ACHN (cell line): ENCODE results near the gene TMEM129.

Experiments used
- DNase-seq: peaks from one replicate; pipeline ENCODE4 v3.0.0-alpha.2; 2015
- in situ Hi-C: cut with HindIII; loops from 2 replicates; pipeline ENCODE4 v1.10.0; 2017; ENCODE audit warnings: low sequenced_read_pairs, low pct_ligation_motif_present, low pct_unique_long_range_greater_than_20kb

Gene TMEM129

DNA sequence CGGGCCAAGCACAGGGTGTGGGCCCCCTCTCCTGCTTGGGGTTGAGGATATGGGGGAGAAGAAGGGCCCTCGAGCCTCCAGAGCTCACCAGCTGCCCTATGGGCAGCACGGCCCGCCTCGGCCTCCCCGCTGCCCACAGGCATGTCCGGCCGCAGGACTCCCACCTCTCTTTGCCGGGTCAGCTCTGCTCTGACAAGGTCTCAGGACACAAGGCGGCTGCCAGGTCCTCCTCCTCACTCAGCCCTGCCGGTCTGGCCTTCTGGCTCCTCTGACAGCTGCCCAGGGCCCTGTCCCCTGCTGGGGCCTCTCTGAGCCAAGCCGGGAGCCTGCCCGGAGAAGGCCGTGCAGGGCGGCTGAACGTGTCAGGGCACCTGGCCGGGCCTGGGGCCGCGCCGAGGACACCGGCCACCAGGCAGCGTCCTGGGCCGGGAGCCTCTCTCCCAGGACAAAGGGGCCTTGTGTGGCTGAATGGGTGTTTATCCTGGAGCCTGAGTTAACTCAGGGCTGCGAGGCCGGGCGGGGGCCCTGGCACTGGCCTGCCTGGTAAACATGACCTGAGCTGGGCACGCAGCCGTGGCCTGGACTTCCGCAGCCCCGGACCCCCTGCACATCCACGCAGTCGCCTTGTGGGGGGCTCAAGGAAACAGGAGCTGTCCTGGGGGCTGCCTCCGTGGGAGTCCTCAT lies 25.9 kb upstream of the TMEM129 start:
- no peak for DNase-seq
- in situ Hi-C loops, result no loop called here

DNA sequence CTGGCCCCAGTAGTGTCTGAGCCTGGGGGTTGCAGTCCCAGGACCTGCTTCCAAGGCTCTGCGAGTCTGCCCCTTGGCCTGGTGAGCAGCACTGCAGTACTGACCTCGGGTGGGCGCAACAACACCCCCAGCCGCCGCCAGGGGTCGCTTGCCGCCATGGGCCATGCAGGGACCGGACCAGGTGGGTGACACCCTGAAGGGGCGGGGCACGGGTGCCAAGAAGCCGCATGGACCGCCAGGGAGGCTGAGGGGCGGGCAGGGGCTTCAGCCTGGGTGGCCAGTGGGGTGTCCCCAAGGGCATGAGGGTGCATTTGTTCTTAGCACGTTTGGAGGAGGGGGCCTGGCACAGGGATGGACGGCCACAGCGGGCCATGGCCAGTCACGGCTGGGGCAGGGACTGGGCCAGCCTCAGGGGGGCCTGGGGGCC lies 25.2 kb upstream of the TMEM129 start:
- no peak for DNase-seq
- in situ Hi-C loops, result no loop called here

DNA sequence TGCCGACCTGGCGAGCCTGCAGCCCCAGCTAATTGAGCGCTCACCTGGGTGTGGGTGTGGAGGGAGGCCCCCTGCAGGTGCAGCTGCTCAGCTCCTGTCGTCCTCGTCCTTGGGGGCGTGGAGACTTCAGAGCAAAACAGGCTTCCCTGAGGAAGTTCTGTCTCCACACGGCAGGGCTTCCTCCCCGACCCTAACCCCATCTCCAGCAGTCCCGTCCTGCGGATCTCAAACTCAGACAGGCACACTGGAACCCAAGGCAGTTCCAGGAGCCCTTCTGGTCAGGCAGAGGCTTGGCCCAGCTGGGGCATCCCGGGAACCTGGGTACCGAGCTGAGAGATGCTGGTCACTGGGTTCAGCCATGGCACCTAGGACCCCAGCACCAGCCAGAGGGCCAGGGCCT lies 24.6 kb upstream of the TMEM129 start:
- no peak for DNase-seq
- in situ Hi-C loops, result no loop called here

DNA sequence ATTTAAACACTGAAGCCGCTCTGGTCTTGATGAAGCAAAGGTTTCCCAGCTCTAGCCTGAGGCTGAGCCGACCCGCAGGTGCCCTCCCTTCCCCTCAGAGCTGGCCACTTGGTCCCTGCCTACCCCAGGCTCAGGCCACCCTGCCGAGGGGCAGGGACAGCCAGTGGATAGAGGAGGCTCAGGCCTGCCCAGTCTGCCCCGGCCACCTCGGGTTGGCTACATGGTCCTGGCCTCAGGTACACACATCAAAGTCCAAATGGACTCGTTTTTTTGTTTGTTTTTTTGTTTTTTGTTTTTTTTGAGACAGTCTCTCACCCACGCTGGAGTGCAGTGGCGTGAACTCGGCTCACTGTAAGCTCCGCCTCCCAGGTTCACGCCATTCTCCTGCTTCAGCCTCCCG lies 24.0 kb upstream of the TMEM129 start:
- no peak for DNase-seq
- in situ Hi-C loops, result no loop called here

DNA sequence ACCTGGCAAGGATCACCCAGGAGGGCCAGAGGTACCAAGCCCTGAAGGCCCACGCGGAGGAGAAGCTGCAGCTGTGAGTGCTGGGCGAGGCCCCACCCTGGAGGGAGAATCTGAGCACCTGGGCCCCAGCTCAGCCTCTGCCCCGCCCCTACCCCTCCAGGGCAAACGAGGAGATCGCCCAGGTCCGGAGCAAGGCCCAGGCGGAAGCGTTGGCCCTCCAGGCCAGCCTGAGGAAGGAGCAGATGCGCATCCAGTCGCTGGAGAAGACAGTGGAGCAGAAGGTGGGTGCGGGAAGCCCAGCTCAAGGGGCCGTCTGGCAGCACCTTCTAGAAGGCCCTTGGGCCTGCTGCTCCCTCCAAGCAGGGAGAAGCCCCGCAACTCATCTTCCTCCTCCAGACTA lies 23.4 kb upstream of the TMEM129 start:
- in situ Hi-C loops, result no loop called here
- DNase-seq, result no peak

DNA sequence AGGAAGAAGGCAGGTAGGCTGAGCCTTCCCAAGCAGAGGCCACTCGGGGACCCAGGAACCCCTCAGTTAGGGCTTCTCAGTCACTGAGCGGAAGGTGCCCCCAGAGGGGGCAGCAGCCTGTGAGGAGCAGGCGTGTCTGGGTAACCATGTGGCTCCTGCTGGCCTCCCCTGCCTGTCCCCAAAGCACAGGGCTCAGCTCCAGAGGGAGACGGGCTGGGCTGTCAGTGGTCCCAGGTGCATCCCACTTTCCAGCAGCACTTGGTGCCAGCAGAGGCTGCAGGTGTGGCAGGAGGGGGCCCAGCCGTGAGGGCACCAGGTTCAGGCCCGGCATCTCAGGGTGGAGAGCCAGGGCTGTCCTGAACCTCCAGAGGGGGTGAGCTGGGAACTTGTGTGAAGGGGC lies 22.9 kb upstream of the TMEM129 start:
- in situ Hi-C loops, result no loop called here

DNA sequence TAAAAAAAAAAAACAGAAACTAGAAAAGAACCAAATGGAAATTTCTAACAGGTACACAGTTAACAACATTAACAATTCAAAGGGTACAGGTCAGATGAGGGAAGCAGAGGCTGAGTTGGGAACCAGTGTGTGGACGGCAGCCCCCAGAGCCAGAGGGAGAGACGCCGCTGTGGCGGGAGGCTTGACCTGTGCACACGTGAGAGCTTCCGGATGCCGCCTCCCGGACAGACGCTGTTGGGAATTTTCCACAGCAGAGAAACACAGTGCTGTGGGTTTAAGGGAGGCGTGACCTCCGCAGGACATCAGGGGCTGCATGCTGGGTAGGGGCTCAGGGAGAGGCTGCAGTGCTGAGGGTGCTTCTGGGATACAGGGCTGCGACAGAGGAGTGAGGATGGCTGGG lies 22.4 kb upstream of the TMEM129 start:
- no peak for DNase-seq
- in situ Hi-C loops, result no loop called here

More for the DNA sequence above, 22.9 kb upstream of the TMEM129 start:
- no peak for DNase-seq

DNA sequence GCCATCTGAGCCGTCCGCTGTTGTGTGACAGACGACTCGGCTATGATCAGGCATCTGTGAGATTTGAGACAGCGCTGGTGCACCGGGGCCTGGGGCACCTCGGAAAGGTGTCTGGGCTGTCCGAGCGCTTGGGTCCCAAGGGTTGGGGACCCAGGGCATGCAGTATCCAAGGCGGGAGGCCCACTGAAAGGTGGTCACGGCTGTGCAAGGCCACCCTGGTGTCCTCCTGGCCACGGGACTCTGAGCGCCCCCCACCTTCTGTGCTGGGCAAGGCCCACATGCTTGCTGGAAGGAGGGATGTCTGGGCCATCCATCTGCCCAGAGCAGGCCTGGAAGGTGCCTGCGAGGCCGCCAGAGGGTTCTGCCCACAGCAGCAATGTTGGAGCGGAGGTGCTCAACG lies 20.1 kb upstream of the TMEM129 start:
- DNase-seq, result no peak
- in situ Hi-C loops, result no loop called here

DNA sequence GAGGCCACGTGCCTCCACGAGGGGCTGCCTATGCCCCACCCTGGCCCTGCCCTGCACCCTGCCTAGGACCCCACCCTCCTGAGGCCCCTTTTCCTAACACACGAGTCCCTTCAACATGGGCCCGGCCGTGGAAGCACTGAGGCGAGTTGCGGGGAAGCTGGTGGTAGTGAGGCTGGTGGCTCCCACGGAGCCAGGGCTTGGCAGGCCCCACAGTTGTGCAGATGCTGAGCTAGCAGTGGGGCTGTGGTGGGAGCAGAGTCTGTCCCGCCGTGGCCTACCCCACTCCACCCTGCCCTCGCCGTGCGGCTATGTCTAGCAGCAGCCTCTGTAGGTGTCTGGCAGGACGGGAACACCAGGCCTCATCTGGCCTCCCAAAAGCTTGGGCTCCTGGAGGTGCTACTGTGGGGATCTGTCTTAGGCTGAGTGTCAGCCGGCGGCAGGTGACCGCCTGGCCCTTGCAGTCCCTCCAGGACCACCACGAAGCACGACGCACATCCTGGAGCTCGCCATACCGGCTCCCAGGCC lies 19.0 kb upstream of the TMEM129 start:
- in situ Hi-C loops, result no loop called here
- DNase-seq, result no peak

DNA sequence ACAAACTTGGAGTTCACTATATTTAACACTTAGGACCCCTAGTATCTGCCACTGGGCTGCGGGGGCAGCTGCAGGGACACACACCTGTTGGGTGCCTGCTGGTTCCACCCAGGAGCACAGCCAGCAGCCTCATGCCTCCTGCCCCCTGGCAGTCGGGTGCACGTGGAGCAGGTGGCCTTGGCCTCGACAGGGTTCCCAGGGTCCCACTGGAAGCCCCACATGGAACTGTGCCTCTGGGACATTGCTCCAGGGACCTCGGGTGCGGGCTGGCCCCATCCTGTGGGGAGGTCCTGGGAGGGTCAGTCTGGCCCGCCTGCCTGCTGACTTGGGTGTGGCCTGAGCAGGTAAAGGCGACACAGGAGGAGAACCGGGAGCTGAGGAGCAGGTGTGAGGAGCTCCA lies 18.2 kb upstream of the TMEM129 start:
- in situ Hi-C loops, result no loop called here
- DNase-seq, result no peak

DNA sequence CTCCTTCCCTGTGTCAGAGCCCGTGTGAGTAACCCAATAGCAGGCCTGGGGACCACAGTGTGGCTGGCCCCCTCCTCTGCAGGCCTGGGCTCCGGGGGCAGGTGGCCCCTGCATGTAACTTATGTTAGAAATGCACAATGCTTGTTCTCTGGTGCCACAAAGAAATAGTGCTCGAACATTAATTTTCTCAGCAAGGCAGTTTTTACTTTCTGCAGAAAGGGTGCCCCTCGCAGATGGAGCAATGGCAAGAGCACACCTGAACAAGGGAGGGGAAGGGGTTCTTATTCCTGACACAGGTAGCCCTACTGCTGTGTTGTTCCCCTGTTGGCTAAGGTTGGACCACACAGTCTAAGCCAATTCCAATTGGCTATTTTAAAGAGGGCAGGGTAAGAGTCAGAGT lies 17.3 kb upstream of the TMEM129 start:
- no peak for DNase-seq
- in situ Hi-C loops, result no loop called here

DNA sequence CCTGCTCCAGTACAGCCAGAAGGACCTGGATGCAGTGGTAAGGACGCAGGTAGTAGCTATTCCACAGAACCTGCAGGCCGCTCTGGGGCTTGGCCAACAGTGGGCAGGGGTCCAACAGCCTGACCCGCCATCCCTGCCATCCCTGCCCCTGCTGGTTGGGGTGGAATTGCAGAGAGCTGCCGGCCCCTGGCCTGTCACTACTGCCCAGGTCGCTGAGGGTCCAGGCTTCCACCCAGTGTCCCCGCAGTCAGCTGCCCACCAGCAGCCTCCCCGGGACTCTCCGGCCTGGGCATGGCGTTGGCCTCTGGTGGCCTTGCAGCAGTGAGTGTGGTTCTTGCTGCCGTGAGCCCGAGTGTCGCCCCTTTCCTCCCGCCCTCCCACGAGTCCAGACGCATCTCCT lies 16.5 kb upstream of the TMEM129 start:
- DNase-seq, result no peak
- in situ Hi-C loops, result no loop called here

DNA sequence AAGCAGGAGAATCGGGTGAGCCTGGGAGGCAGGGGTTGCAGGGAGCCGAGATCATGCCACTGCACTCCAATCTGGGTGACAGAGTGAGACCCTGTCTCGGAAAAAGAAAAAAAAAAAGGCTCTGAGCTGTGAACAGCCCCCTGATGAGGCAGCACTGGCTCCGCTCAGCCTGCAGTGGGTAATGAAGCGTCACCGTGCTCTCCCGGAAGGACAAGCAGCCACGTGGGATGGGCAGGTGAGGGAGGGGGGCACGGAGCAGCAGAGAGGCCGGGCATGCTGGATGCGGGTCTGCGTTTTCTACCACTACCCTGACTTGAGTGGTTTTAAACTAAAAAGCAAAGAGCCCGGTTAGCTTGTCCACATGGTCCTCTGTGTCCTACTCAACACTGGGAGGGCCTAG lies 15.7 kb upstream of the TMEM129 start:
- no peak for DNase-seq
- in situ Hi-C loops, result no loop called here

DNA sequence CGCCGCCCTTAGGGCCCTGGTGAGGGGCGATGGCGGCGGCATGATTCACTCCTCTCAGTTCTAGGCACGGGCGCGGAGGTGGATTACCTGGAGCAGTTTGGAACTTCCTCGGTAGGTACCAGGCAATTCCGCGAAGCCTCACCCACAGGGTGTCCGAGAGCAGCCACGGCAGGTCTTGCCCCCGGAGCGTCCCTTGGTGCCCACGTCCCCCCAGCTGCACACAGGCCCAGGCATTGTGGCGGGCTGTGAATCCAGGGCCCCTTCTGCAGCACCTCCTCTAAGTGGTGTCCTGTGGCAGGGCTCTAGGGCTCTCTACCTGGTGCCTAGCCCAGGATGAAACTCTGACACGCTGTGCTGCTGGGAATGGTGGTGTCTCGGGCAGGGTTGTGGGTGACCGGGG lies 14.1 kb upstream of the TMEM129 start:
- no peak for DNase-seq
- in situ Hi-C loops, result no loop called here

DNA sequence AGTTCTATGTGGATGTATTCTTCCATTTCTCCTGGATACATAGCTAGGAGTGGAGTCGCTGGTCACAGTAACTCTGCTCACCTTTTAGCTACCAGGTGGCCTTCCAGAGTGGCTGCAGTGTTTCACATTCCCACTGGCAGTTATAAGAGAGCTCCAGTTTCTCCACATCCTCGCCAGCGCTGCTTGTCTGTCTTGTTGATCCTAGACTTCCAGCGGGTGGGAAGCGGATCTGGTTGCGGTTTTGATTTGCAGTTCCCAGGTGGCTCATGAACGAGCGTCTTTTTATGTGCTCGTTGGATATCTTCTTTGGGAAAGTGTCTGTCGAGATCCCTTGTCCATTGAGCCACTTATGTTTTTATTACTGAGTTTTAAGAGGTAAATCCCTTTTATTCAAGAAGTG lies 11.8 kb upstream of the TMEM129 start:
- in situ Hi-C loops, result no loop called here
- DNase-seq, result no peak

DNA sequence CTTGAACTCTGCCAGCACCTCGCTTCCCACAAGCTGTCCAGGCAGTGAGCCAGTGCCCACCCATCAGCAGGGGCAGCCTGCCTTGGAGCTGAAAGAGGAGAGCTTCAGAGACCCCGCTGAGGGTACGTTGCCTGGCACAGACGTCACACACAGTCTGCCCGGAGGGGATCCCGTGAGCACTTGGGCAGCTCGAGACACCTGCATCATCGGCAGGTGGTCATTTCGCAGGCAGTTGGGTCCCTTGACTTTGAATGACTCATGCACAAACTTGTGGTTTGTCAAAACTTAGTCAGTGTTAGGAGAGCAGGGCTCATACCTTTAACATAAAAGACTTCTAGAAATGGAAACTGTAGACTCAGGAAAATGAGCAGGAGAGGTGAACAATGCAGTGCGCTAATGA lies 10.1 kb upstream of the TMEM129 start:
- DNase-seq, result peak; percentile 60
- in situ Hi-C loops, result no loop called here

DNA sequence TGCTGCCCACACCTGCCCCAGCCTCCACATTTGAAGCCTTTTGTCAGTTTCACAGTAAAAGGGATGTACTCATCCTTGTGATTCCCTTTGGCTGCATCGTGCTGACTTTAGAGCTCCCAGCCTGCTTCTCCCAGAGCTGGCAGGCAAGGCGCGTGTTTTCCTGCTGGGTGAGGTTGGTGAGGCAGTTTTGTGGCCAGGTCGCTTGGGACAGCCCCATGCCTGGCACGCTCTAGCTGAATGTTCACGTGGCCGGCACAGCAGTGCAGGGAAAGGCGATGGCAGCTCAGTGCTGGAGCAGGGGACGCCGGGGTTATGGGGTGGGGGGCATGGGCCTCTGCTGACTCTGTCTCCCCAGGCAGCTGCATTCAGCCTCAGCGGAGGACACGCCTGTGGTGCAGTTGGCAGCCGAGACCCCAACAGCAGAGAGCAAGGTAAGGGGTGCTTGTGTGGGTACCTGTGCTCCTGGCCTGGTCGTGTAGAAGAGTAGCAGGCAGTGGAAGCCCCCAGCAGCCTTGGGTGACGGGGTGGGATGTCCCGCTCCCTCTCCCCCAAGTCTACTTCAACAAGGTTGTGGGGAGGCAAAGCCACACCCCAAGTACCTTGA lies 9.5 kb upstream of the TMEM129 start:
- no peak for DNase-seq
- in situ Hi-C loops, result no loop called here

DNA sequence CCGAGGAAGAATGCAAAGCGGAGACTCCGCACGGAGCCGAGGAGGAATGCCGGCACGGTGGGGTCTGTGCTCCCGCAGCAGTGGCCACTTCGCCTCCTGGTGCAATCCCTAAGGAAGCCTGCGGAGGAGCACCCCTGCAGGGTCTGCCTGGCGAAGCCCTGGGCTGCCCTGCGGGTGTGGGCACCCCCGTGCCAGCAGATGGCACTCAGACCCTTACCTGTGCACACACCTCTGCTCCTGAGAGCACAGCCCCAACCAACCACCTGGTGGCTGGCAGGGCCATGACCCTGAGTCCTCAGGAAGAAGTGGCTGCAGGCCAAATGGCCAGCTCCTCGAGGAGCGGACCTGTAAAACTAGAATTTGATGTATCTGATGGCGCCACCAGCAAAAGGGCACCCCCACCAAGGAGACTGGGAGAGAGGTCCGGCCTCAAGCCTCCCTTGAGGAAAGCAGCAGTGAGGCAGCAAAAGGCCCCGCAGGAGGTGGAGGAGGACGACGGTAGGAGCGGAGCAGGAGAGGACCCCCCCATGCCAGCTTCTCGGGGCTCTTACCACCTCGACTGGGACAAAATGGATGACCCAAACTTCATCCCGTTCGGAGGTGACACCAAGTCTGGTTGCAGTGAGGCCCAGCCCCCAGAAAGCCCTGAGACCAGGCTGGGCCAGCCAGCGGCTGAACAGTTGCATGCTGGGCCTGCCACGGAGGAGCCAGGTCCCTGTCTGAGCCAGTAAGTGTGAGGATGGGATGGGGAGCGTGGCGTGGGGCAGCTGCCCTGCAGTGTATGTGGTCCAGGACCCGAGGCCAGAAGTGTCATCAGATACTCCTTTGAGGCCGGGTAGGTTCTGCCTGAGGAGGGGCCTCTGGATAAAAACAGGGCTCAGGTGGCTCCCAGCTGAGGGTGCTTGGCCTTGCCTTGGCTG lies 7.2 kb upstream of the TMEM129 start:
- no peak for DNase-seq
- in situ Hi-C loops, result no loop called here
